GM12878 (cell line): ENCODE measurements around the gene STARD4. TPM values are rescaled to one million over a fixed set of nuclear protein-coding genes. Genes with fewer than 3 reads are reported as not detected.

Experiments used
- ATAC-seq: fragments of 200-7000 bp; cut with Tn5 transposase; 3 replicates; pipeline ENCODE4 v1.9.1; 2020; ENCODE audit warnings: mild to moderate bottlenecking, moderate library complexity
- BruUV-seq: library from RNA; stranded (reverse); fragments of 400-500 nt; replicated peaks from 2 replicates; lab custom pipeline; 2021; lab: Mats Ljungman, UMichigan
- CTCF ChIA-PET: fragments of 300-600 bp; sonication (Branson Sonifier 250); formaldehyde crosslinking; extraction: SDS; loops from one replicate; lab custom pipeline; 2021; ENCODE audit warnings: inconsistent platforms; lab: Yijun Ruan, JAX
- POLR2A ChIA-PET: fragments of 350-600 bp; formaldehyde crosslinking; extraction: SDS; loops from one replicate; lab custom pipeline; 2021; ENCODE audit warnings: inconsistent platforms; lab: Charles Lee
- RAD21 ChIA-PET: fragments of 300-600 bp; sonication (Branson Sonifier 250); formaldehyde crosslinking; loops from one replicate; lab custom pipeline; 2023; ENCODE audit warnings: antibody characterized with exemption; ENCODE audit not compliant: unreplicated experiment; lab: Charles Lee
- SMC1A ChIA-PET: fragments of 300-600 bp; sonication (Branson Sonifier 250); formaldehyde crosslinking; loops from one replicate; lab custom pipeline; 2023; ENCODE audit not compliant: unreplicated experiment, uncharacterized antibody; lab: Charles Lee
- DNase-seq: peaks from one replicate; pipeline ENCODE4 v3.0.0-alpha.2; 2011; ENCODE audit warnings: low read depth, low spot score
- FAIRE-seq: peaks from 3 replicates; lab custom pipeline; 2011; peaks lifted over from hg19 to GRCh38; lab: Jason Lieb, UNC
- H2AFZ ChIP-seq: 2 replicates; pipeline ENCODE4 v1.6.0; 2011; ENCODE audit warnings: low read depth, low read length, control low read depth; ENCODE audit not compliant: control insufficient read depth
- H3K27ac ChIP-seq: 2 replicates; pipeline ENCODE4 v1.5.1; 2011; ENCODE audit warnings: control low read depth; ENCODE audit not compliant: control insufficient read depth, insufficient read depth
- H3K27me3 ChIP-seq, 2 experiments: replicated peaks in 1 of 2; 2 replicates each; pipeline versions ENCODE4 v1.6.0 to v1.6.1; 2011; ENCODE audit warnings: low read length in 1 of 2; ENCODE audit not compliant: control insufficient read depth in 2 of 2, insufficient read depth in 2 of 2
- H3K36me3 ChIP-seq, 2 experiments: 2 replicates each; pipeline ENCODE4 v1.5.1; 2011; ENCODE audit warnings: low read length in 1 of 2; ENCODE audit not compliant: control insufficient read depth in 2 of 2, insufficient read depth in 2 of 2
- H3K4me1 ChIP-seq: 2 replicates; pipeline ENCODE4 v1.6.1; 2011; ENCODE audit warnings: mild to moderate bottlenecking, low read length, moderate library complexity, mixed read lengths; ENCODE audit not compliant: control insufficient read depth, insufficient read depth
- H3K4me2 ChIP-seq: 2 replicates; pipeline ENCODE4 v1.6.0; 2011; ENCODE audit warnings: control low read depth; ENCODE audit not compliant: control insufficient read depth, insufficient read depth
- H3K4me3 ChIP-seq: fragments of 200-600 bp; sonication (generic); 2 replicates; pipeline ENCODE4 v1.5.1; 2016
- H3K79me2 ChIP-seq: 2 replicates; pipeline ENCODE4 v1.6.0; 2011; ENCODE audit warnings: low read length; ENCODE audit not compliant: control insufficient read depth, insufficient read depth
- H3K9ac ChIP-seq: 2 replicates; pipeline ENCODE4 v1.8.0; 2011; ENCODE audit warnings: low read length, control low read depth, mixed read lengths; ENCODE audit not compliant: control insufficient read depth, insufficient read depth
- H3K9me3 ChIP-seq: replicated peaks from 3 replicates; pipeline ENCODE4 v1.5.1; 2011; ENCODE audit warnings: mild to moderate bottlenecking, low read length; ENCODE audit not compliant: control insufficient read depth, insufficient read depth
- H4K20me1 ChIP-seq: 2 replicates; pipeline ENCODE4 v1.6.0; 2011; ENCODE audit not compliant: control insufficient read depth, insufficient read depth
- CBX3 ChIP-seq: fragments of 200-600 bp; sonication (generic); IDR thresholded peaks from 2 replicates; pipeline ENCODE4 v1.6.1; 2016; ENCODE audit warnings: low read depth, borderline replicate concordance
- DPF2 ChIP-seq: fragments of 450-650 bp; IDR thresholded peaks from 2 replicates; pipeline ENCODE4 v1.6.1; 2017; ENCODE audit warnings: mild to moderate bottlenecking
- FOXM1 ChIP-seq: IDR thresholded peaks from 2 replicates; pipeline ENCODE4 v1.6.1; 2012; ENCODE audit warnings: low read depth, mild to moderate bottlenecking, inconsistent platforms, low read length, moderate library complexity
- HCFC1 ChIP-seq: fragments of 150-350 bp; IDR thresholded peaks from 2 replicates; pipeline ENCODE4 v1.6.1; 2014; ENCODE audit warnings: low read length
- NFIC ChIP-seq: IDR thresholded peaks from 2 replicates; pipeline ENCODE4 v1.6.1; 2012; ENCODE audit warnings: low read depth, mild to moderate bottlenecking, inconsistent platforms, low read length, moderate library complexity
- PAX5 ChIP-seq: IDR thresholded peaks from 2 replicates; pipeline ENCODE4 v1.6.1; 2011; ENCODE audit warnings: low read depth, low read length, borderline replicate concordance
- PML ChIP-seq: IDR thresholded peaks from 2 replicates; pipeline ENCODE4 v1.6.1; 2012; ENCODE audit warnings: low read length, inconsistent platforms
- RAD51 ChIP-seq: fragments of 450-650 bp; IDR thresholded peaks from 2 replicates; pipeline ENCODE4 v1.6.1; 2016; ENCODE audit warnings: moderate library complexity, mild to moderate bottlenecking, inconsistent platforms
- YBX1 ChIP-seq: fragments of 450-650 bp; IDR thresholded peaks from 2 replicates; pipeline ENCODE4 v1.6.1; 2016; ENCODE audit warnings: antibody characterized with exemption
- ZNF217 ChIP-seq: fragments of 450-650 bp; IDR thresholded peaks from 2 replicates; pipeline ENCODE4 v1.6.1; 2017; ENCODE audit warnings: antibody characterized with exemption, mild to moderate bottlenecking
- WGBS: methylation state at CpG from one replicate; pipeline ENCODE4 v1.1.6; 2016; ENCODE audit warnings: low lambda C conversion rate; ENCODE audit not compliant: insufficient replicate concordance, insufficient coverage; ENCODE audit errors: missing lambda C conversion rate; 5-methylcytosine and 5-hydroxymethylcytosine counted together
- in situ Hi-C: fragments of 300-500 bp; cut with MboI; formaldehyde crosslinking; loops from 9 replicates; pipeline ENCODE4 v1.14.3; 2018; ENCODE audit warnings: mixed read lengths
- intact Hi-C: fragments of 100-400 bp; cut with micrococcal nuclease; formaldehyde crosslinking; loops from one replicate; pipeline ENCODE4 v1.14.2; 2022; ENCODE audit not compliant: unreplicated experiment
- polyA plus RNA-seq, 11 experiments: library from polyadenylated mRNA; depleted of rRNA in 4 of 11; unstranded in 6 of 11; stranded (reverse) in 5 of 11; fragments of >200 nt; fragmentation: Nextera tagmentation in 4 of 11; fragmentation: Illumina TruSeq in 1 of 11; extraction: Ambion mirVana in 4 of 11; extraction: Trizol in 1 of 11; gene quantifications; 1 replicate in 1 of 11; 2 replicates in 10 of 11; pipeline versions ENCODE4 v1.2.1 to v1.2.3, GENCODE V29; 2011 to 2016; ENCODE audit warnings: inconsistent platforms in 2 of 11, missing spikeins in 2 of 11, low read depth in 1 of 11
- total RNA-seq, 4 experiments: library from RNA; depleted of rRNA in 3 of 4; stranded (reverse); fragments of >200 nt in 3 of 4; fragmentation: Illumina TruSeq in 1 of 4; extraction: Trizol in 1 of 4; gene quantifications; 2 replicates each; pipeline versions ENCODE4 v1.2.1 to v1.2.3, GENCODE V29; 2013 to 2021
- TF ChIP-seq, protein P1 (sequence below): fragments of 150-350 bp; IDR thresholded peaks from 2 replicates; pipeline ENCODE4 v1.6.1; 2014; ENCODE audit warnings: mild to moderate bottlenecking, low read depth, low read length
- TF ChIP-seq, protein P2 (sequence below): fragments of 450-650 bp; IDR thresholded peaks from 2 replicates; pipeline ENCODE4 v1.6.1; 2017; ENCODE audit warnings: antibody characterized with exemption, mild to moderate bottlenecking, moderate library complexity
- TF ChIP-seq, protein P3 (sequence below): IDR thresholded peaks from 2 replicates; pipeline ENCODE4 v1.6.1; 2012; ENCODE audit warnings: low read depth, low read length, improper control_type of control experiment

Gene STARD4
- total and polyA plus RNA-seq, 10 of the 15 experiments (the other 5 are each of a cell fraction or from before 2014, with no cell fraction given) = 41.9 to 190 (median 71.6) TPM

DNA sequence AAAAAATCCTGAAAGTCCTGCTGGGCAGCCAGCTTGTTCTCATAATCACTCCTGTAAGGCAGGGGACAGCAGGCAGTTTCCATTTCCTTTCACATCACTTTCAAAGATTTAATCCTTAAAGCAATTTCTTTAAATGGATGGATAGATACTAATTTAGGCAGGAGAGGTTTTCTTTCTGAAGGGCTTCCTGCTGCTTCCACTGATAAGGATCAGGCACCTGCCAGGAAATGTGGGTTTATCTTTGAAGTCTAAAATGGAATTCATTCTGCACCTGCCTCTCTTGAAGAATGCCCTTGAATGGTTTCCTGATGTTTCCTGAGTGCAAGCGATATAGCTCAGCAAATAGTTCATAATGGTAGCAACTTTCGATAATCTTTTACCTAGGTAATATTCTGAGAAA lies 64.5 kb downstream of the STARD4 start:
- POLR2A ChIA-PET = no interaction called here
- no peak overlapping the region for H3K4me3 ChIP-seq
- H3K4me1 ChIP-seq = no peaks in the 10 kb centered on the region
- TF ChIP-seq, protein P1, sequence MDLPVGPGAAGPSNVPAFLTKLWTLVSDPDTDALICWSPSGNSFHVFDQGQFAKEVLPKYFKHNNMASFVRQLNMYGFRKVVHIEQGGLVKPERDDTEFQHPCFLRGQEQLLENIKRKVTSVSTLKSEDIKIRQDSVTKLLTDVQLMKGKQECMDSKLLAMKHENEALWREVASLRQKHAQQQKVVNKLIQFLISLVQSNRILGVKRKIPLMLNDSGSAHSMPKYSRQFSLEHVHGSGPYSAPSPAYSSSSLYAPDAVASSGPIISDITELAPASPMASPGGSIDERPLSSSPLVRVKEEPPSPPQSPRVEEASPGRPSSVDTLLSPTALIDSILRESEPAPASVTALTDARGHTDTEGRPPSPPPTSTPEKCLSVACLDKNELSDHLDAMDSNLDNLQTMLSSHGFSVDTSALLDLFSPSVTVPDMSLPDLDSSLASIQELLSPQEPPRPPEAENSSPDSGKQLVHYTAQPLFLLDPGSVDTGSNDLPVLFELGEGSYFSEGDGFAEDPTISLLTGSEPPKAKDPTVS = no peak
- TF ChIP-seq, protein P2, sequence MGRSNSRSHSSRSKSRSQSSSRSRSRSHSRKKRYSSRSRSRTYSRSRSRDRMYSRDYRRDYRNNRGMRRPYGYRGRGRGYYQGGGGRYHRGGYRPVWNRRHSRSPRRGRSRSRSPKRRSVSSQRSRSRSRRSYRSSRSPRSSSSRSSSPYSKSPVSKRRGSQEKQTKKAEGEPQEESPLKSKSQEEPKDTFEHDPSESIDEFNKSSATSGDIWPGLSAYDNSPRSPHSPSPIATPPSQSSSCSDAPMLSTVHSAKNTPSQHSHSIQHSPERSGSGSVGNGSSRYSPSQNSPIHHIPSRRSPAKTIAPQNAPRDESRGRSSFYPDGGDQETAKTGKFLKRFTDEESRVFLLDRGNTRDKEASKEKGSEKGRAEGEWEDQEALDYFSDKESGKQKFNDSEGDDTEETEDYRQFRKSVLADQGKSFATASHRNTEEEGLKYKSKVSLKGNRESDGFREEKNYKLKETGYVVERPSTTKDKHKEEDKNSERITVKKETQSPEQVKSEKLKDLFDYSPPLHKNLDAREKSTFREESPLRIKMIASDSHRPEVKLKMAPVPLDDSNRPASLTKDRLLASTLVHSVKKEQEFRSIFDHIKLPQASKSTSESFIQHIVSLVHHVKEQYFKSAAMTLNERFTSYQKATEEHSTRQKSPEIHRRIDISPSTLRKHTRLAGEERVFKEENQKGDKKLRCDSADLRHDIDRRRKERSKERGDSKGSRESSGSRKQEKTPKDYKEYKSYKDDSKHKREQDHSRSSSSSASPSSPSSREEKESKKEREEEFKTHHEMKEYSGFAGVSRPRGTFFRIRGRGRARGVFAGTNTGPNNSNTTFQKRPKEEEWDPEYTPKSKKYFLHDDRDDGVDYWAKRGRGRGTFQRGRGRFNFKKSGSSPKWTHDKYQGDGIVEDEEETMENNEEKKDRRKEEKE = no peak
- no peak for TF ChIP-seq CBX3
- no peak for TF ChIP-seq DPF2
- TF ChIP-seq, protein P3, sequence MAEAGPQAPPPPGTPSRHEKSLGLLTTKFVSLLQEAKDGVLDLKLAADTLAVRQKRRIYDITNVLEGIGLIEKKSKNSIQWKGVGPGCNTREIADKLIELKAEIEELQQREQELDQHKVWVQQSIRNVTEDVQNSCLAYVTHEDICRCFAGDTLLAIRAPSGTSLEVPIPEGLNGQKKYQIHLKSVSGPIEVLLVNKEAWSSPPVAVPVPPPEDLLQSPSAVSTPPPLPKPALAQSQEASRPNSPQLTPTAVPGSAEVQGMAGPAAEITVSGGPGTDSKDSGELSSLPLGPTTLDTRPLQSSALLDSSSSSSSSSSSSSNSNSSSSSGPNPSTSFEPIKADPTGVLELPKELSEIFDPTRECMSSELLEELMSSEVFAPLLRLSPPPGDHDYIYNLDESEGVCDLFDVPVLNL = no peak
- no peak for TF ChIP-seq PAX5
- TF ChIP-seq PML = no peak
- TF ChIP-seq HCFC1 = no peak
- no peak for TF ChIP-seq ZNF217
- no peak for TF ChIP-seq NFIC
- no peak for TF ChIP-seq YBX1
- no peak for TF ChIP-seq FOXM1
- TF ChIP-seq RAD51 = no peak
- 74% methylated on average over 2 of the region's 2 CpGs for WGBS
- no peak overlapping the region for H3K9ac ChIP-seq
- no peaks in the 10 kb centered on the region for H3K9me3 ChIP-seq
- no peak for FAIRE-seq
- peaks cover 0 to 12% of the 10 kb centered on the region in 2 experiments; a peak in 2 of 4 replicates for H3K36me3 ChIP-seq
- no peak overlapping the region for H3K27ac ChIP-seq
- H3K79me2 ChIP-seq = no peaks in the 10 kb centered on the region
- BruUV-seq = no TSS peak
- no peak for ATAC-seq
- in situ Hi-C loops (no loop called here), intact Hi-C loops (no loop called here)
- RAD21 ChIA-PET = no interaction called here
- SMC1A ChIA-PET = interaction anchor here (1.2 kb wide), 1 partner anchor 10 kb away, joined by 3 read pairs; no protein-coding TSS in a partner anchor
- CTCF ChIA-PET = no interaction called here
- H3K4me2 ChIP-seq = no peak overlapping the region
- H3K27me3 ChIP-seq = no peaks in the 10 kb centered on the region
- no peak overlapping the region for H2AFZ ChIP-seq
- no peaks in the 10 kb centered on the region for H4K20me1 ChIP-seq
- no peak for DNase-seq
